Nephron progenitor cell (in vitro differentiated cells): ENCODE results near the gene EPOP.

Experiments used
- DNase-seq: peaks from one replicate; pipeline ENCODE4 v3.0.0; 2021
- H3K27ac Mint-ChIP-seq: 2 replicates; pipeline ENCODE4 v1.8.0; 2021; ENCODE audit warnings: mild to moderate bottlenecking, moderate library complexity, mixed read lengths
- H3K27me3 Mint-ChIP-seq: 2 replicates; pipeline ENCODE4 v1.8.0; 2021; ENCODE audit warnings: mild to moderate bottlenecking, low read depth, mixed read lengths; ENCODE audit not compliant: poor library complexity
- H3K36me3 Mint-ChIP-seq: 2 replicates; pipeline ENCODE4 v1.8.0; 2021; ENCODE audit warnings: low read depth, mixed read lengths
- H3K4me1 Mint-ChIP-seq: 2 replicates; pipeline ENCODE4 v1.8.0; 2021; ENCODE audit warnings: mixed read lengths
- H3K4me3 Mint-ChIP-seq: 2 replicates; pipeline ENCODE4 v1.8.0; 2021; ENCODE audit warnings: mild to moderate bottlenecking, moderate library complexity, mixed read lengths
- H3K9me3 Mint-ChIP-seq: 2 replicates; pipeline ENCODE4 v1.8.0; 2021; ENCODE audit warnings: mild to moderate bottlenecking, moderate library complexity, mixed read lengths
- CTCF ChIP-seq: fragments of 200-600 bp; sonication (generic); IDR thresholded peaks from 2 replicates; pipeline ENCODE4 v1.5.0; 2021; ENCODE audit warnings: antibody characterized with exemption

Gene EPOP

GRCh38 chr17:38703742-38704605 is 29.2 kb upstream of the EPOP start:
- Mint-ChIP-seq H3K36me3 (peaks cover 7% of the 10 kb centered on the region), H3K4me3 (peak overlapping the region; percentile 94), H3K4me1 (peaks cover 68% of the 10 kb centered on the region), H3K27ac (peak overlapping the region; percentile 87), H3K9me3 (no peaks in the 10 kb centered on the region), H3K27me3 (peaks cover 56% of the 10 kb centered on the region)
- peak; percentile 84 for DNase-seq
- TF ChIP-seq CTCF = no peak

- peaks cover 4% of the 10 kb centered on the region for H3K36me3 Mint-ChIP-seq
- H3K4me3 Mint-ChIP-seq = peak overlapping the region; percentile 94
- peaks cover 64% of the 10 kb centered on the region for H3K27me3 Mint-ChIP-seq
- peaks cover 65% of the 10 kb centered on the region for H3K4me1 Mint-ChIP-seq
- no peak for DNase-seq
- H3K27ac Mint-ChIP-seq = no peak overlapping the region
- no peak for TF ChIP-seq CTCF
- H3K9me3 Mint-ChIP-seq = no peaks in the 10 kb centered on the region
Observed at GRCh38 chr17:38702916-38703741, 28.4 kb upstream of the EPOP start.

GRCh38 chr17:38702166-38702915 is 27.6 kb upstream of the EPOP start:
- H3K27me3 Mint-ChIP-seq = peaks cover 70% of the 10 kb centered on the region
- no peaks in the 10 kb centered on the region for H3K9me3 Mint-ChIP-seq
- no peaks in the 10 kb centered on the region for H3K36me3 Mint-ChIP-seq
- DNase-seq = peak; percentile 82
- no peak for TF ChIP-seq CTCF
- H3K4me1 Mint-ChIP-seq = peaks cover 57% of the 10 kb centered on the region
- no peak overlapping the region for H3K27ac Mint-ChIP-seq
- peak overlapping the region; percentile 94 for H3K4me3 Mint-ChIP-seq

GRCh38 chr17:38701504-38702165 is 26.9 kb upstream of the EPOP start:
- no peak for TF ChIP-seq CTCF
- H3K27me3 Mint-ChIP-seq = peaks cover 77% of the 10 kb centered on the region
- peaks cover 52% of the 10 kb centered on the region for H3K4me1 Mint-ChIP-seq
- no peaks in the 10 kb centered on the region for H3K9me3 Mint-ChIP-seq
- no peak overlapping the region for H3K27ac Mint-ChIP-seq
- no peaks in the 10 kb centered on the region for H3K36me3 Mint-ChIP-seq
- H3K4me3 Mint-ChIP-seq = peak overlapping the region; percentile 73
- DNase-seq = no peak

GRCh38 chr17:38698760-38699159 is 24.0 kb upstream of the EPOP start:
- H3K27me3 Mint-ChIP-seq = peaks cover 74% of the 10 kb centered on the region
- TF ChIP-seq CTCF = no peak
- no peak for DNase-seq
- no peaks in the 10 kb centered on the region for H3K9me3 Mint-ChIP-seq
- no peaks in the 10 kb centered on the region for H3K36me3 Mint-ChIP-seq
- H3K4me1 Mint-ChIP-seq = peaks cover 44% of the 10 kb centered on the region
- H3K4me3 Mint-ChIP-seq = no peak overlapping the region
- H3K27ac Mint-ChIP-seq = no peak overlapping the region
